GM21786 (cell line): Measurements from ENCODE around the gene FER1L5.

Source experiments
- ATAC-seq: cut with Tn5 transposase; IDR thresholded peaks from one replicate; pipeline ENCODE4 v1.9.1; 2021; ENCODE audit not compliant: unreplicated experiment

The FER1L5 gene

GRCh38 chr2:96739076-96739632 lies 96.6 kb downstream of the FER1L5 start:
- ATAC-seq = no peak

- ATAC-seq = peak; percentile 99
Observed at GRCh38 chr2:96739633-96740428, 97.3 kb downstream of the FER1L5 start, which contains the start of gene LMAN2L. Gene LMAN2L (minus strand): TSS chr2:96740064. CDS start chr2:96740040, 24 bp downstream.

GRCh38 chr2:96747061-96747617 lies 104.6 kb downstream of the FER1L5 start:
- ATAC-seq = no peak

DNA sequence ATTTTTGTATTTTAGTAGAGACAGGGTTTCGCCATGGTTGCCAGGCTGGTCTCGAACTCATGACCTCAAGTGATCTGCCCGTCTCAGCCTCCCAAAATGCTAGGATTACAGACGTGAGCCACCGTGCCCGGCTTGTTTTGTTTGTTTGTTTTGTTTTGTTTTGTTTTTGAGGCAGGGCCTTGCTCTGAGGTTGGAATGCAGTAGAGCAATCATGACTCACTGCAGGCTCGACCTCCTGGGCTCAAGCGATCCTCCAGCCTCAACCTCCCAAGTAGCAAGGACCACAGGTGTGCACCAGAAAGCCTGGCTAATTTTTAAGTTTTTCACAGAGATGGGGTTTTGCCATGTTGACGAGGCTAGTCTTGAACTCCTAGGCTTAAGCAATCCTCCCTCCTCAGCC lies 109.2 kb downstream of the FER1L5 start:
- no peak for ATAC-seq

DNA sequence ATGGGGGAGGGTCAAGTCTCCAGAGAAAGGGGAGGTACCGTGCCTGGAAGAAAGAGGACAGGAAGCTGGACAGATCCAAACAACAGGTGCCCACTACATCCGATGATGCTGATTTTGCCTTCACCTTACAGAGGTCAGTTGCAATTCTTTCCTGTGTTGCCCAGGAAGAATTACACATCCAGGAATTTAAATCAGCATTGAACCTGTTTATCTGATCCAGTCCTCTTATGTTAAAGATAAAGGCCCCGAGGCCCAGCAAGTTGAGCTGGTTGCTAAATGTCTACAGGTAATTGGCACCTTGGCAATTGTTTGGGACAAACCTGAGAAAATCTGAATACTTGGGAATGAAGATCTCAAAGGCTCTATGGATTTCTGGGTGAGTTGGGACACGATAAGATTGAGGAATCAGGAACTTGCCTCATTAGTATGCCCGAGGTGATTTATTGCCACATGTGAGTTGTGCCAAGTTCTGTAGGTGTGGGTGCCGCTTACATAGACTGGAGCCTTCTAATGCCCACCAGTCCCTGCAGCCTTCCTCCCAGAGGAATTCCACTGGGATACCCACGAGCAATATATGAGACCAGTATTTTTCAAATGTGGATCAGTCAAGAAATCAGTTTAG lies 111.2 kb downstream of the FER1L5 start:
- no peak for ATAC-seq

DNA sequence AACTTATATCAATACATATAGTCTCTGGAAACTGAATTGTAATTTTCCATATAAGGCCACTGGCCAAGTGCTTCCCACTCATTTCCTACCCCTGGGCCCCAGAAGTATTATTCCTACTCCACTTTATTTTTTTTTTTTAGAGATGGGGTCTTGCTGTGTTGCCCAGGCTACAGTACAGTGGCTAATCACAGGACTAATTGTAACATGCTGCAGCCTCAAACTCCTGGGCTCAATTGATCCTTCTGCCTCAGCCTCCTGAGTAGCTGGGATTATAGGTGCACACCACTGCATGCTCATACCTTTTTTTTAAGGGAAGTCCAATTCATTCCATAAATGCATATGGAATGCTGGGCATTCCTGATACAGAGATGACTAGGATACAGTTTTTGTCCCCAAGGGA lies 111.8 kb downstream of the FER1L5 start:
- ATAC-seq = no peak
